Adipocyte (in vitro differentiated cells): ENCODE data around the gene FHOD3.
"Not testable (repeated sequence)": the region's sequence is repeated elsewhere in the genome, so short reads cannot be mapped to it uniquely, and the experiment has no call there.

Source experiments
- DNase-seq: peaks from one replicate; pipeline ENCODE4 v3.0.0-alpha.2; 2015; ENCODE audit warnings: low read depth
- H3K27me3 ChIP-seq: replicated peaks from 2 replicates; pipeline ENCODE4 v1.7.0; 2013; ENCODE audit warnings: mild to moderate bottlenecking, low read length, moderate library complexity; ENCODE audit not compliant: control insufficient read depth, insufficient read depth
- H3K36me3 ChIP-seq: 2 replicates; pipeline ENCODE4 v1.7.0; 2013; ENCODE audit warnings: low read length, mild to moderate bottlenecking, moderate library complexity; ENCODE audit not compliant: control insufficient read depth, insufficient read depth, severe bottlenecking
- H3K4me1 ChIP-seq: 2 replicates; pipeline ENCODE4 v1.7.0; 2013; ENCODE audit warnings: mild to moderate bottlenecking, low read length, moderate library complexity; ENCODE audit not compliant: control insufficient read depth, insufficient read depth
- H3K4me3 ChIP-seq: 2 replicates; pipeline ENCODE4 v1.7.0; 2013; ENCODE audit warnings: mild to moderate bottlenecking, low read length, moderate library complexity
- H3K9ac ChIP-seq: 2 replicates; pipeline ENCODE4 v1.7.0; 2013; ENCODE audit warnings: mild to moderate bottlenecking, low read length, moderate library complexity
- H3K9me3 ChIP-seq: 2 replicates; pipeline ENCODE4 v1.7.0; 2013; ENCODE audit warnings: mild to moderate bottlenecking, low read length, moderate library complexity; ENCODE audit not compliant: control insufficient read depth

FHOD3 gene

GRCh38 chr18:36704156-36704555, 406.6 kb downstream of the FHOD3 start:
- no peaks in the 10 kb centered on the region for H3K36me3 ChIP-seq
- no peaks in the 10 kb centered on the region for H3K27me3 ChIP-seq
- no peak for DNase-seq
- no peak overlapping the region for H3K4me3 ChIP-seq
- no peaks in the 10 kb centered on the region for H3K9me3 ChIP-seq
- H3K4me1 ChIP-seq, result peaks cover 8% of the 10 kb centered on the region
- H3K9ac ChIP-seq, result no peak overlapping the region

GRCh38 chr18:36706134-36706881, 408.8 kb downstream of the FHOD3 start:
- H3K4me1 ChIP-seq, result peaks cover 10% of the 10 kb centered on the region
- no peaks in the 10 kb centered on the region for H3K9me3 ChIP-seq
- no peaks in the 10 kb centered on the region for H3K27me3 ChIP-seq
- no peak for DNase-seq
- H3K9ac ChIP-seq, result no peak overlapping the region
- H3K36me3 ChIP-seq, result no peaks in the 10 kb centered on the region
- no peak overlapping the region for H3K4me3 ChIP-seq

- no peak for DNase-seq
- Histone ChIP-seq H3K9me3 (no peaks in the 10 kb centered on the region), H3K4me1 (peaks cover 13% of the 10 kb centered on the region), H3K9ac (no peak overlapping the region), H3K36me3 (no peaks in the 10 kb centered on the region), H3K27me3 (no peaks in the 10 kb centered on the region), H3K4me3 (no peak overlapping the region)
Measured at GRCh38 chr18:36708366-36708765, 410.9 kb downstream of the FHOD3 start.

- no peaks in the 10 kb centered on the region for H3K36me3 ChIP-seq
- H3K9ac ChIP-seq, result no peak overlapping the region
- no peaks in the 10 kb centered on the region for H3K9me3 ChIP-seq
- no peak for DNase-seq
- no peak overlapping the region for H3K4me3 ChIP-seq
- peaks cover 13% of the 10 kb centered on the region for H3K4me1 ChIP-seq
- no peaks in the 10 kb centered on the region for H3K27me3 ChIP-seq
Measured at GRCh38 chr18:36709315-36709714, 411.8 kb downstream of the FHOD3 start.

GRCh38 chr18:36711014-36711725, 413.7 kb downstream of the FHOD3 start:
- Histone ChIP-seq H3K9ac (no peak overlapping the region), H3K36me3 (no peaks in the 10 kb centered on the region), H3K27me3 (no peaks in the 10 kb centered on the region), H3K9me3 (no peaks in the 10 kb centered on the region), H3K4me1 (peaks cover 13% of the 10 kb centered on the region), H3K4me3 (no peak overlapping the region)
- DNase-seq, result no peak

GRCh38 chr18:36711813-36712444, 414.4 kb downstream of the FHOD3 start:
- peaks cover 13% of the 10 kb centered on the region for H3K4me1 ChIP-seq
- H3K9ac ChIP-seq, result no peak overlapping the region
- DNase-seq, result peak; percentile 80
- no peak overlapping the region for H3K4me3 ChIP-seq
- no peaks in the 10 kb centered on the region for H3K9me3 ChIP-seq
- H3K36me3 ChIP-seq, result no peaks in the 10 kb centered on the region
- H3K27me3 ChIP-seq, result no peaks in the 10 kb centered on the region

GRCh38 chr18:36714476-36714875, 417.0 kb downstream of the FHOD3 start:
- H3K4me1 ChIP-seq, result peaks cover 13% of the 10 kb centered on the region
- no peak overlapping the region for H3K4me3 ChIP-seq
- H3K9ac ChIP-seq, result no peak overlapping the region
- H3K36me3 ChIP-seq, result no peaks in the 10 kb centered on the region
- H3K27me3 ChIP-seq, result no peaks in the 10 kb centered on the region
- no peaks in the 10 kb centered on the region for H3K9me3 ChIP-seq
- DNase-seq, result no peak

GRCh38 chr18:36717422-36718110, 420.1 kb downstream of the FHOD3 start:
- no peaks in the 10 kb centered on the region for H3K9me3 ChIP-seq
- H3K9ac ChIP-seq, result no peak overlapping the region
- H3K27me3 ChIP-seq, result no peaks in the 10 kb centered on the region
- H3K36me3 ChIP-seq, result no peaks in the 10 kb centered on the region
- no peak for DNase-seq
- no peak overlapping the region for H3K4me3 ChIP-seq
- no peaks in the 10 kb centered on the region for H3K4me1 ChIP-seq

GRCh38 chr18:36718705-36719328, 421.3 kb downstream of the FHOD3 start:
- no peaks in the 10 kb centered on the region for H3K9me3 ChIP-seq
- no peaks in the 10 kb centered on the region for H3K27me3 ChIP-seq
- H3K9ac ChIP-seq, result no peak overlapping the region
- DNase-seq, result no peak
- H3K4me3 ChIP-seq, result no peak overlapping the region
- H3K36me3 ChIP-seq, result no peaks in the 10 kb centered on the region
- no peaks in the 10 kb centered on the region for H3K4me1 ChIP-seq

GRCh38 chr18:36719630-36720029, 422.1 kb downstream of the FHOD3 start:
- no peak overlapping the region for H3K4me3 ChIP-seq
- H3K4me1 ChIP-seq, result peaks cover 5% of the 10 kb centered on the region
- H3K9ac ChIP-seq, result no peak overlapping the region
- H3K27me3 ChIP-seq, result no peaks in the 10 kb centered on the region
- H3K36me3 ChIP-seq, result no peaks in the 10 kb centered on the region
- no peaks in the 10 kb centered on the region for H3K9me3 ChIP-seq
- no peak for DNase-seq

- H3K9me3 ChIP-seq, H3K36me3 ChIP-seq, H3K4me1 ChIP-seq, H3K27me3 ChIP-seq, H3K9ac ChIP-seq, H3K4me3 ChIP-seq, DNase-seq: not testable (repeated sequence)
Measured at GRCh38 chr18:36721351-36721750, 423.8 kb downstream of the FHOD3 start.
